Measurements from ENCODE around the gene ASCC3.
A peak's percentile ranks its signal among the peaks of the same experiment; 100 is the strongest.

ASCC3 gene, protein sequence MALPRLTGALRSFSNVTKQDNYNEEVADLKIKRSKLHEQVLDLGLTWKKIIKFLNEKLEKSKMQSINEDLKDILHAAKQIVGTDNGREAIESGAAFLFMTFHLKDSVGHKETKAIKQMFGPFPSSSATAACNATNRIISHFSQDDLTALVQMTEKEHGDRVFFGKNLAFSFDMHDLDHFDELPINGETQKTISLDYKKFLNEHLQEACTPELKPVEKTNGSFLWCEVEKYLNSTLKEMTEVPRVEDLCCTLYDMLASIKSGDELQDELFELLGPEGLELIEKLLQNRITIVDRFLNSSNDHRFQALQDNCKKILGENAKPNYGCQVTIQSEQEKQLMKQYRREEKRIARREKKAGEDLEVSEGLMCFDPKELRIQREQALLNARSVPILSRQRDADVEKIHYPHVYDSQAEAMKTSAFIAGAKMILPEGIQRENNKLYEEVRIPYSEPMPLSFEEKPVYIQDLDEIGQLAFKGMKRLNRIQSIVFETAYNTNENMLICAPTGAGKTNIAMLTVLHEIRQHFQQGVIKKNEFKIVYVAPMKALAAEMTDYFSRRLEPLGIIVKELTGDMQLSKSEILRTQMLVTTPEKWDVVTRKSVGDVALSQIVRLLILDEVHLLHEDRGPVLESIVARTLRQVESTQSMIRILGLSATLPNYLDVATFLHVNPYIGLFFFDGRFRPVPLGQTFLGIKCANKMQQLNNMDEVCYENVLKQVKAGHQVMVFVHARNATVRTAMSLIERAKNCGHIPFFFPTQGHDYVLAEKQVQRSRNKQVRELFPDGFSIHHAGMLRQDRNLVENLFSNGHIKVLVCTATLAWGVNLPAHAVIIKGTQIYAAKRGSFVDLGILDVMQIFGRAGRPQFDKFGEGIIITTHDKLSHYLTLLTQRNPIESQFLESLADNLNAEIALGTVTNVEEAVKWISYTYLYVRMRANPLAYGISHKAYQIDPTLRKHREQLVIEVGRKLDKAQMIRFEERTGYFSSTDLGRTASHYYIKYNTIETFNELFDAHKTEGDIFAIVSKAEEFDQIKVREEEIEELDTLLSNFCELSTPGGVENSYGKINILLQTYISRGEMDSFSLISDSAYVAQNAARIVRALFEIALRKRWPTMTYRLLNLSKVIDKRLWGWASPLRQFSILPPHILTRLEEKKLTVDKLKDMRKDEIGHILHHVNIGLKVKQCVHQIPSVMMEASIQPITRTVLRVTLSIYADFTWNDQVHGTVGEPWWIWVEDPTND (N-terminal part only)

GRCh38 chr6:100880853-100881706 is at the start of gene ASCC3:
Gene ASCC3 (minus strand): TSS chr6:100881329. CDS start chr6:100867997, 13,332 bp downstream.
- H3K4me1 ChIP-seq (ENCODE audit: insufficient read depth, low read length, poor library complexity, severe bottlenecking) = peaks cover 44% of the 10 kb centered on the region
- TF ChIP-seq CTCF (conservative IDR thresholded peaks at IDR 0.05; ENCODE audit: low read length) (no peak), EZH2phosphoT487 (IDR thresholded peaks at IDR 0.05; ENCODE audit: borderline replicate concordance) (no peak)
- peaks cover 46% of the 10 kb centered on the region for H4K20me1 ChIP-seq (ENCODE audit: insufficient read depth, low read length, poor library complexity, severe bottlenecking)
- H3K9me2 ChIP-seq (replicated peaks; ENCODE audit: low read depth, low read length) = no peaks in the 10 kb centered on the region
- no peaks in the 10 kb centered on the region for H3K36me3 ChIP-seq (ENCODE audit: insufficient read depth, low read length)
- H3F3A ChIP-seq (ENCODE audit: low read depth) = no peaks in the 10 kb centered on the region
- peak within 1 kb of the TSS; percentile 95 for H2AFZ ChIP-seq (ENCODE audit: low read length)
- H3K9me3 ChIP-seq (ENCODE audit: insufficient read depth, low read depth, low read length) = no peaks in the 10 kb centered on the region
- H3K27me3 ChIP-seq (ENCODE audit: insufficient read depth, low read length, poor library complexity, severe bottlenecking) = no peaks in the 10 kb centered on the region
- peak within 1 kb of the TSS; percentile 93 for H3K4me3 ChIP-seq (ENCODE audit: low read length, poor library complexity, severe bottlenecking)
- peak within 1 kb of the TSS; percentile 99 for H3K9ac ChIP-seq (ENCODE audit: low read depth, low read length, poor library complexity, severe bottlenecking)
- H3K4me2 ChIP-seq (ENCODE audit: low read depth, low read length, poor library complexity, severe bottlenecking) = peak within 1 kb of the TSS; percentile 92
- H3K79me2 ChIP-seq (ENCODE audit: insufficient read depth, low read length) = peaks cover 57% of the 10 kb centered on the region

GRCh38 chr6:100925749-100926148 is 44.6 kb upstream of the ASCC3 start:
- Histone ChIP-seq H3K4me2 (ENCODE audit: low read depth, low read length, poor library complexity, severe bottlenecking) (no peak overlapping the region), H3K4me1 (ENCODE audit: insufficient read depth, low read length, poor library complexity, severe bottlenecking) (no peaks in the 10 kb centered on the region), H3K27me3 (ENCODE audit: insufficient read depth, low read length, poor library complexity, severe bottlenecking) (no peaks in the 10 kb centered on the region), H3K9me2 (replicated peaks; ENCODE audit: low read depth, low read length) (no peaks in the 10 kb centered on the region), H3K9me3 (ENCODE audit: insufficient read depth, low read depth, low read length) (no peaks in the 10 kb centered on the region), H3F3A (ENCODE audit: low read depth) (no peaks in the 10 kb centered on the region), H4K20me1 (ENCODE audit: insufficient read depth, low read length, poor library complexity, severe bottlenecking) (no peaks in the 10 kb centered on the region), H2AFZ (ENCODE audit: low read length) (no peak overlapping the region), H3K79me2 (ENCODE audit: insufficient read depth, low read length) (no peaks in the 10 kb centered on the region), H3K4me3 (ENCODE audit: low read length, poor library complexity, severe bottlenecking) (no peak overlapping the region), H3K36me3 (ENCODE audit: insufficient read depth, low read length) (no peaks in the 10 kb centered on the region), H3K9ac (ENCODE audit: low read depth, low read length, poor library complexity, severe bottlenecking) (no peak overlapping the region)
- TF ChIP-seq CTCF (conservative IDR thresholded peaks at IDR 0.05; ENCODE audit: low read length) (no peak), EZH2phosphoT487 (IDR thresholded peaks at IDR 0.05; ENCODE audit: borderline replicate concordance) (no peak)

Measured in Loucy (cell line).